GM12892 (cell line): Measurements from ENCODE around the gene GALNT13.

Experiments
- POLR2A ChIP-seq: IDR thresholded peaks from 2 replicates; pipeline ENCODE4 v1.6.1; 2011; ENCODE audit warnings: low read depth, low read length, control low read depth
- TAF1 ChIP-seq: IDR thresholded peaks from 2 replicates; pipeline ENCODE4 v1.6.1; 2011; ENCODE audit warnings: low read depth, mild to moderate bottlenecking, control low read depth, low read length, borderline replicate concordance

- TF ChIP-seq TAF1 (no peak), POLR2A (no peak)
These were observed 581.3 kb downstream of the GALNT13 start for GRCh38 chr2:154452906-154453493.
